ENCODE data around the gene FAM181A.

GRCh38 chr14:93930296-93930988, 3.3 kb downstream of the FAM181A start:
- TF ChIP-seq PKNOX1 (IDR thresholded peaks at IDR 0.05): no peak
- no peak for TF ChIP-seq ZNF384 (IDR thresholded peaks at IDR 0.05)
- no peak for TF ChIP-seq HDGF (IDR thresholded peaks at IDR 0.05; ENCODE audit: borderline replicate concordance)
- no peak for TF ChIP-seq FOXA1 (IDR thresholded peaks at IDR 0.05)
- TF ChIP-seq SUZ12 (IDR thresholded peaks at IDR 0.05): no peak
- TF ChIP-seq FOXM1 (IDR thresholded peaks at IDR 0.05; ENCODE audit: borderline replicate concordance): no peak
- no peak for TF ChIP-seq SP1 (IDR thresholded peaks at IDR 0.05)
- TF ChIP-seq ELF4 (IDR thresholded peaks at IDR 0.05): no peak
- TF ChIP-seq ARNT (IDR thresholded peaks at IDR 0.05): no peak
- no peak for TF ChIP-seq BHLHE40 (IDR thresholded peaks at IDR 0.05; ENCODE audit: borderline replicate concordance)
- no peak for TF ChIP-seq NFRKB (IDR thresholded peaks at IDR 0.05)
- TF ChIP-seq TARDBP (IDR thresholded peaks at IDR 0.05): no peak
